ENCODE measurements around the gene SERPINA3. TPM values are rescaled to one million over a fixed set of nuclear protein-coding genes. Genes with fewer than 3 reads are reported as not detected.

The SERPINA3 gene
- total RNA-seq, 1 experiment from 2014 or later: 3.5 TPM

GRCh38 chr14:94656043-94656442 lies 43.9 kb downstream of the SERPINA3 start (continued):
- TF ChIP-seq, protein P1, sequence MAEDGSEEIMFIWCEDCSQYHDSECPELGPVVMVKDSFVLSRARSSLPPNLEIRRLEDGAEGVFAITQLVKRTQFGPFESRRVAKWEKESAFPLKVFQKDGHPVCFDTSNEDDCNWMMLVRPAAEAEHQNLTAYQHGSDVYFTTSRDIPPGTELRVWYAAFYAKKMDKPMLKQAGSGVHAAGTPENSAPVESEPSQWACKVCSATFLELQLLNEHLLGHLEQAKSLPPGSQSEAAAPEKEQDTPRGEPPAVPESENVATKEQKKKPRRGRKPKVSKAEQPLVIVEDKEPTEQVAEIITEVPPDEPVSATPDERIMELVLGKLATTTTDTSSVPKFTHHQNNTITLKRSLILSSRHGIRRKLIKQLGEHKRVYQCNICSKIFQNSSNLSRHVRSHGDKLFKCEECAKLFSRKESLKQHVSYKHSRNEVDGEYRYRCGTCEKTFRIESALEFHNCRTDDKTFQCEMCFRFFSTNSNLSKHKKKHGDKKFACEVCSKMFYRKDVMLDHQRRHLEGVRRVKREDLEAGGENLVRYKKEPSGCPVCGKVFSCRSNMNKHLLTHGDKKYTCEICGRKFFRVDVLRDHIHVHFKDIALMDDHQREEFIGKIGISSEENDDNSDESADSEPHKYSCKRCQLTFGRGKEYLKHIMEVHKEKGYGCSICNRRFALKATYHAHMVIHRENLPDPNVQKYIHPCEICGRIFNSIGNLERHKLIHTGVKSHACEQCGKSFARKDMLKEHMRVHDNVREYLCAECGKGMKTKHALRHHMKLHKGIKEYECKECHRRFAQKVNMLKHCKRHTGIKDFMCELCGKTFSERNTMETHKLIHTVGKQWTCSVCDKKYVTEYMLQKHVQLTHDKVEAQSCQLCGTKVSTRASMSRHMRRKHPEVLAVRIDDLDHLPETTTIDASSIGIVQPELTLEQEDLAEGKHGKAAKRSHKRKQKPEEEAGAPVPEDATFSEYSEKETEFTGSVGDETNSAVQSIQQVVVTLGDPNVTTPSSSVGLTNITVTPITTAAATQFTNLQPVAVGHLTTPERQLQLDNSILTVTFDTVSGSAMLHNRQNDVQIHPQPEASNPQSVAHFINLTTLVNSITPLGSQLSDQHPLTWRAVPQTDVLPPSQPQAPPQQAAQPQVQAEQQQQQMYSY (CRISPR knock-in tag; IDR thresholded peaks at IDR 0.05): no peak

GRCh38 chr14:94659256-94659655 lies 47.1 kb downstream of the SERPINA3 start:
- H3K4me1 Mint-ChIP-seq: no peaks in the 10 kb centered on the region

DNA sequence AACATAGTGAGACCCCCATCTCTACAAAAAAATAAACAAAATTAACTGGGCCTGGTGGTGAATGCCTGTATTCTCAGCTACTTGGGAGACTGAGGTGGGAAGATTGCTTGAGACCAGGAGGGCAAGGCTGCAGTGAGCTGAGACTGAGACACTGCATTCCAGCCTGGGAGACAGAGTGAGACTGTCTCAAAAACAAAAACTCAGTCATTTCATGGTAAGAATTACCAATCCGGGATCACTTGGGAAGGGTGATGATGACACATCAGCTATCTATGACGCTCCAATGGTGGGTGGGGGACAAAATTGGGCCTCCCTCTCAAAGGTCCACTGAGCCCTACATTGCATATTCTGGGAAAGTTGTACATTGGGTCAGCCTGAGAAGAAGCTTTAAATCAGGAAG lies 47.7 kb downstream of the SERPINA3 start:
- H3K4me3 Mint-ChIP-seq: no peak overlapping the region
- H3K9me3 Mint-ChIP-seq: peaks cover 5% of the 10 kb centered on the region
- no peaks in the 10 kb centered on the region for H3K4me1 Mint-ChIP-seq
- H3K27me3 Mint-ChIP-seq (ENCODE audit: low read depth): peaks cover 13% of the 10 kb centered on the region
- ChIA-PET POLR2A (no interaction called here), CTCF (interaction anchor here (0.8 to 1.4 kb wide), 3 partner anchors 12 to 226 kb away, joined by 3 to 4 read pairs (median 4); no protein-coding TSS in a partner anchor)
- ATAC-seq: no peak
- no peak overlapping the region for H3K27ac Mint-ChIP-seq
- no peak for DNase-seq (ENCODE audit: low spot score)
- H3K36me3 Mint-ChIP-seq: 0 out of 2 replicates have a peak, but pooled peaks cover 2% of the 10 kb centered on the region
- TF ChIP-seq CREB1 (CRISPR knock-in tag; IDR thresholded peaks at IDR 0.05) (no peak), SMAD4 (CRISPR knock-in tag; IDR thresholded peaks at IDR 0.05) (no peak), GTF2I (CRISPR knock-in tag; conservative IDR thresholded peaks at IDR 0.05) (no peak), ATF1 (CRISPR knock-in tag; IDR thresholded peaks at IDR 0.05) (no peak), ZNF396 (CRISPR knock-in tag; IDR thresholded peaks at IDR 0.05; ENCODE audit: borderline replicate concordance) (no peak), ZNF121 (CRISPR knock-in tag; IDR thresholded peaks at IDR 0.05) (no peak), TEAD4 (CRISPR knock-in tag; IDR thresholded peaks at IDR 0.05) (no peak), GABPB1 (CRISPR knock-in tag; IDR thresholded peaks at IDR 0.05) (no peak)
- TF ChIP-seq, protein P2, sequence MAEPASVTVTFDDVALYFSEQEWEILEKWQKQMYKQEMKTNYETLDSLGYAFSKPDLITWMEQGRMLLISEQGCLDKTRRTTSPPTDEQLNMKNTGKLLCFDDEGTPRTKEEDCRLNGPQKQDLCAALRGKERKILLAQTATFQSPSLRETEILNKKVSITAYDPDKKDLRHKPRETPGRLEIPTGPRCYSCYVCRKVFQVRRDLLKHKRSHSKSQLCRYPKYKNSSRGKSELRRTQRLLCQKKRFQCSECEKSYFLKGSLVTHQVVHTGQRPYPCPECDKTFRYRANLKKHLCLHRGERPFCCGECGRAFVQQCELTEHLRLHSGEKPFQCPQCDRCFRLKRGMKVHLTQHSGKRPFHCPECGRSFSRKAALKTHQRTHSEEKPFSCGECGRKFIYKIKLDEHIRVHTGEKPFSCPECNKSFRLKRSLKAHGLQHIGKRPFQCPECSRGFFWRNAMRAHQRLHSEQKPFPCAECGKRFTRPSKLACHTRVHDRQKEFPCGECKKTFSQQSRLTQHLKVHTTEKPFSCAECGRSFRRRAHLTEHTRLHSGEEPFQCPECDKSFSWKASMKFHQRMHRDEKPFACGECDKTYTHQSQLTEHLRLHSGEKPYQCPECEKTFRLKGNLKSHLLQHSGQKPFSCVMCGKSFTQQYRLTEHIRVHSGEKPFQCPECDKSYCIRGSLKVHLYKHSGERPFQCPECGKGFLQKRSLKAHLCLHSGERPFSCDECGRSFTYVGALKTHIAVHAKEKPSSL (CRISPR knock-in tag; conservative IDR thresholded peaks at IDR 0.05): no peak

More at GRCh38 chr14:94659256-94659655, 47.1 kb downstream of the SERPINA3 start:
- TF ChIP-seq, protein P3, sequence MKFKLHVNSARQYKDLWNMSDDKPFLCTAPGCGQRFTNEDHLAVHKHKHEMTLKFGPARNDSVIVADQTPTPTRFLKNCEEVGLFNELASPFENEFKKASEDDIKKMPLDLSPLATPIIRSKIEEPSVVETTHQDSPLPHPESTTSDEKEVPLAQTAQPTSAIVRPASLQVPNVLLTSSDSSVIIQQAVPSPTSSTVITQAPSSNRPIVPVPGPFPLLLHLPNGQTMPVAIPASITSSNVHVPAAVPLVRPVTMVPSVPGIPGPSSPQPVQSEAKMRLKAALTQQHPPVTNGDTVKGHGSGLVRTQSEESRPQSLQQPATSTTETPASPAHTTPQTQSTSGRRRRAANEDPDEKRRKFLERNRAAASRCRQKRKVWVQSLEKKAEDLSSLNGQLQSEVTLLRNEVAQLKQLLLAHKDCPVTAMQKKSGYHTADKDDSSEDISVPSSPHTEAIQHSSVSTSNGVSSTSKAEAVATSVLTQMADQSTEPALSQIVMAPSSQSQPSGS (CRISPR knock-in tag; IDR thresholded peaks at IDR 0.05; ENCODE audit: borderline replicate concordance, low read depth): no peak
- TF ChIP-seq SOX15 (CRISPR knock-in tag; IDR thresholded peaks at IDR 0.05) (no peak), ZNF416 (CRISPR knock-in tag; IDR thresholded peaks at IDR 0.05) (no peak), SP1 (CRISPR knock-in tag; conservative IDR thresholded peaks at IDR 0.05) (no peak), PRRX2 (CRISPR knock-in tag; IDR thresholded peaks at IDR 0.05) (no peak), JUN (CRISPR knock-in tag; IDR thresholded peaks at IDR 0.05) (no peak)
- TF ChIP-seq, protein P2 (CRISPR knock-in tag; conservative IDR thresholded peaks at IDR 0.05): no peak
- H3K27me3 Mint-ChIP-seq (ENCODE audit: low read depth): peaks cover 13% of the 10 kb centered on the region
- DNase-seq (ENCODE audit: low spot score) (no peak), ATAC-seq (no peak)
- H3K36me3 Mint-ChIP-seq: 0 out of 2 replicates have a peak, but pooled peaks cover 2% of the 10 kb centered on the region
- peaks cover 5% of the 10 kb centered on the region for H3K9me3 Mint-ChIP-seq
- no peak overlapping the region for H3K27ac Mint-ChIP-seq
- no peak overlapping the region for H3K4me3 Mint-ChIP-seq
- ChIA-PET CTCF (interaction anchor here (1.0 kb wide), 1 partner anchor 225 kb away, joined by 3 read pairs; no protein-coding TSS in a partner anchor), POLR2A (no interaction called here)
